Type B pancreatic cell (in vitro differentiated cells): ENCODE data around the gene CXorf65. TPM values are rescaled to one million over a fixed set of nuclear protein-coding genes. Genes with fewer than 3 reads are reported as not detected.

Source experiments
- DNase-seq: peaks from one replicate; pipeline ENCODE4 v3.0.0; 2021; ENCODE audit warnings: mixed read lengths; ENCODE audit not compliant: unreplicated experiment; ENCODE audit errors: extremely low spot score
- H3K27ac Mint-ChIP-seq: 2 replicates; pipeline ENCODE4 v1.8.0; 2021; ENCODE audit warnings: mild to moderate bottlenecking, mixed read lengths
- H3K27me3 Mint-ChIP-seq: 2 replicates; pipeline ENCODE4 v1.8.0; 2021; ENCODE audit warnings: mixed read lengths
- H3K36me3 Mint-ChIP-seq: 2 replicates; pipeline ENCODE4 v1.8.0; 2021; ENCODE audit warnings: mixed read lengths
- H3K4me1 Mint-ChIP-seq: one replicate; pipeline ENCODE4 v1.8.0; 2021; ENCODE audit warnings: mixed read lengths; ENCODE audit not compliant: unreplicated experiment
- H3K4me3 Mint-ChIP-seq: 2 replicates; pipeline ENCODE4 v1.8.0; 2021; ENCODE audit warnings: mild to moderate bottlenecking, mixed read lengths
- H3K9me3 Mint-ChIP-seq: 2 replicates; pipeline ENCODE4 v1.8.0; 2021; ENCODE audit warnings: mixed read lengths
- long read RNA-seq: library from polyadenylated mRNA; unstranded; transcript quantifications from one replicate; pipeline ENCODE4 v2.0.0, GENCODE V29; 2020
- total RNA-seq: library from RNA; stranded (reverse); gene quantifications from 2 replicates; pipeline ENCODE4 v1.2.1, GENCODE V29; 2021; ENCODE audit warnings: low replicate concordance
- TF ChIP-seq, protein P1 (sequence below): fragments of 200-600 bp; sonication (generic); conservative IDR thresholded peaks from 2 replicates; pipeline ENCODE4 v1.5.0; 2021; ENCODE audit warnings: antibody characterized with exemption, mild to moderate bottlenecking

CXorf65 gene
- total RNA-seq = not detected in 2 replicates
- long read RNA-seq = 0 reads

GRCh38 chrX:71106427-71106826, at the start of gene CXorf65:
TSS of gene CXorf65 (minus strand) at chrX:71106740. CDS start at chrX:71106556, 184 bp downstream.
- TF ChIP-seq, protein P1, sequence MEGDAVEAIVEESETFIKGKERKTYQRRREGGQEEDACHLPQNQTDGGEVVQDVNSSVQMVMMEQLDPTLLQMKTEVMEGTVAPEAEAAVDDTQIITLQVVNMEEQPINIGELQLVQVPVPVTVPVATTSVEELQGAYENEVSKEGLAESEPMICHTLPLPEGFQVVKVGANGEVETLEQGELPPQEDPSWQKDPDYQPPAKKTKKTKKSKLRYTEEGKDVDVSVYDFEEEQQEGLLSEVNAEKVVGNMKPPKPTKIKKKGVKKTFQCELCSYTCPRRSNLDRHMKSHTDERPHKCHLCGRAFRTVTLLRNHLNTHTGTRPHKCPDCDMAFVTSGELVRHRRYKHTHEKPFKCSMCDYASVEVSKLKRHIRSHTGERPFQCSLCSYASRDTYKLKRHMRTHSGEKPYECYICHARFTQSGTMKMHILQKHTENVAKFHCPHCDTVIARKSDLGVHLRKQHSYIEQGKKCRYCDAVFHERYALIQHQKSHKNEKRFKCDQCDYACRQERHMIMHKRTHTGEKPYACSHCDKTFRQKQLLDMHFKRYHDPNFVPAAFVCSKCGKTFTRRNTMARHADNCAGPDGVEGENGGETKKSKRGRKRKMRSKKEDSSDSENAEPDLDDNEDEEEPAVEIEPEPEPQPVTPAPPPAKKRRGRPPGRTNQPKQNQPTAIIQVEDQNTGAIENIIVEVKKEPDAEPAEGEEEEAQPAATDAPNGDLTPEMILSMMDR = no peak
- Mint-ChIP-seq H3K27me3 (no peaks in the 10 kb centered on the region), H3K36me3 (no peaks in the 10 kb centered on the region), H3K27ac (no peak within 1 kb of the TSS), H3K4me1 (peaks cover 31% of the 10 kb centered on the region), H3K4me3 (no peak within 1 kb of the TSS), H3K9me3 (no peaks in the 10 kb centered on the region)
- no peak for DNase-seq

GRCh38 chrX:71154641-71155040, 48.1 kb upstream of the CXorf65 start:
- TF ChIP-seq, protein P1 = no peak
- Mint-ChIP-seq H3K36me3 (peaks cover 6% of the 10 kb centered on the region), H3K4me3 (no peak overlapping the region), H3K4me1 (no peaks in the 10 kb centered on the region), H3K27ac (no peak overlapping the region), H3K9me3 (no peaks in the 10 kb centered on the region), H3K27me3 (no peaks in the 10 kb centered on the region)
- no peak for DNase-seq

- Mint-ChIP-seq H3K4me1 (no peaks in the 10 kb centered on the region), H3K27ac (no peak overlapping the region), H3K9me3 (no peaks in the 10 kb centered on the region), H3K36me3 (peaks cover 6% of the 10 kb centered on the region), H3K4me3 (no peak overlapping the region), H3K27me3 (no peaks in the 10 kb centered on the region)
- DNase-seq = no peak
- TF ChIP-seq, protein P1 = no peak
Observed at GRCh38 chrX:71154196-71154595, 47.7 kb upstream of the CXorf65 start.

DNA sequence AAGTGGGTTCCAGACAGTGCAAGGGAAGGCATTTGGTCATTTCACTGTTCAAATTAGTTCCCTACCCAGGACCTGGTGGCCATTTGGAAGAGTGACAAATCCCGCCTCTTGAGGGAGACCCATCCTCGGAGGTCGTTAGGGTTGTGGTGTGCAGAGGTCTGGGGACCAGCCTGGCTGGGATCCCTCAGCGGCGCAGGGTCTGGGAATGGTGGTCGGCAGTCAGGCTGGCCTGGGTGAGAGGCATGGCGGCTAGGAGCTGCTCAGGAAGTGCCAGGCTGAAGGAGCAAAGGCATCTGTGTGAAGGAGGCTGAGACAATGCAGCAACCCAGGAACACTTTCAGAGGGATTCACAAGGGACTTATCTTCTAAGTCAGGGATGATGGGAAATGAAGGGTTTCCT, 44.8 kb upstream of the CXorf65 start:
- peaks cover 1% of the 10 kb centered on the region for H3K27me3 Mint-ChIP-seq
- no peak overlapping the region for H3K4me3 Mint-ChIP-seq
- no peaks in the 10 kb centered on the region for H3K4me1 Mint-ChIP-seq
- peaks cover 6% of the 10 kb centered on the region for H3K36me3 Mint-ChIP-seq
- TF ChIP-seq, protein P1 = no peak
- H3K27ac Mint-ChIP-seq = no peak overlapping the region
- H3K9me3 Mint-ChIP-seq = no peaks in the 10 kb centered on the region
- no peak for DNase-seq

DNA sequence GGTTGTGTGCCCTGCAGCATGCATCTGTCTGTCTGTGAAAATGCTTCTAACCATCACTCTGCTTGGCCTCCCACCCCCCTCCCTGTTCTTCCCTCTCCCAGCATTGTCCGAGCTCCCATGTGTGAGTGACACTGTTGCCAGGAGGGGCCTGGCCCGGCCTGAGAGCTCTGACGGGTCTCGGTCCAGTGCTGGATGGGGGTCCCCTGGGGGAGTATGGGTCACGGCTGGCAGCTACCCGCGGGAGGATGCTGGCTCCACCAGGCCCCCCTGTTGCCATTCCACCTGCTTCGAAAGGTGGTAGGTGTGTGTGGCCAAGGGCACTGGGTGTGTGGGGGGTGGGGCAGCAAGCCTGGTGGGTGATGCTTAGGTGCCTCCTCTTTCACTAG, 41.7 kb upstream of the CXorf65 start:
- H3K9me3 Mint-ChIP-seq = no peaks in the 10 kb centered on the region
- H3K4me1 Mint-ChIP-seq = no peaks in the 10 kb centered on the region
- no peaks in the 10 kb centered on the region for H3K36me3 Mint-ChIP-seq
- no peak for DNase-seq
- TF ChIP-seq, protein P1 = no peak
- H3K4me3 Mint-ChIP-seq = no peak overlapping the region
- H3K27me3 Mint-ChIP-seq = peaks cover 4% of the 10 kb centered on the region
- H3K27ac Mint-ChIP-seq = no peak overlapping the region
